Thoracic aorta (tissue), 2 donors: Measurements from ENCODE around the gene MRPL1. TPM values are rescaled to one million over a fixed set of nuclear protein-coding genes. Genes with fewer than 3 reads are reported as not detected.

Experiments used
- ATAC-seq: fragments of 150-250 bp; one replicate; pipeline ENCODE4 v1.8.0; 2017; ENCODE audit warnings: low read depth; ENCODE audit not compliant: insufficient number of reproducible peaks, low FRiP score
- DNase-seq: peaks from one replicate; pipeline ENCODE4 v3.0.0-alpha.2; 2020; ENCODE audit warnings: low spot score
- H3K27ac ChIP-seq, 2 donors: fragments of 200-600 bp; sonication (generic); 1 replicate in 1 of 2; 2 replicates in 1 of 2; pipeline ENCODE4 v1.5.1; 2016; ENCODE audit warnings: mild to moderate bottlenecking in 2 of 2, moderate library complexity in 2 of 2
- H3K27me3 ChIP-seq: fragments of 200-600 bp; sonication (generic); replicated peaks from 2 replicates; pipeline ENCODE4 v1.6.0; 2016; ENCODE audit warnings: mild to moderate bottlenecking; ENCODE audit not compliant: insufficient read depth
- H3K36me3 ChIP-seq: fragments of 200-600 bp; sonication (generic); one replicate; pipeline ENCODE4 v1.5.1; 2016
- H3K4me1 ChIP-seq, 2 donors: fragments of 200-600 bp; sonication (generic); 1 replicate in 1 of 2; 2 replicates in 1 of 2; pipeline versions ENCODE4 v1.5.1 to v1.6.0; 2016; ENCODE audit warnings: low read depth in 2 of 2, mild to moderate bottlenecking in 1 of 2; ENCODE audit not compliant: control insufficient read depth in 1 of 2
- H3K4me3 ChIP-seq: fragments of 200-600 bp; sonication (generic); 2 replicates; pipeline ENCODE4 v1.5.1; 2016; ENCODE audit warnings: mild to moderate bottlenecking
- H3K9me3 ChIP-seq: fragments of 200-600 bp; sonication (generic); 2 replicates; pipeline ENCODE4 v1.5.1; 2016
- CTCF ChIP-seq: fragments of 200-600 bp; sonication (generic); IDR thresholded peaks from one replicate; pipeline ENCODE4 v1.5.1; 2019; ENCODE audit warnings: antibody characterized with exemption
- total RNA-seq, 2 donors: library from RNA; depleted of rRNA; stranded (reverse); fragments of >200 nt; gene quantifications; one replicate each; pipeline versions ENCODE4 v1.1.0 to v1.2.3, GENCODE V29; 2016

MRPL1 gene
- total RNA-seq, 2 donors from 2014 or later, result 6.1 to 22.5 TPM

GRCh38 chr4:77922158-77923094 lies 59.8 kb downstream of the MRPL1 start:
- no peak for ATAC-seq
- H3K4me1 ChIP-seq, result peaks cover 7 to 15% of the 10 kb centered on the region in 2 donors
- H3K27ac ChIP-seq, result no peak overlapping the region
- no peaks in the 10 kb centered on the region for H3K9me3 ChIP-seq
- H3K4me3 ChIP-seq, result no peak overlapping the region
- TF ChIP-seq CTCF, result no peak
- H3K36me3 ChIP-seq, result no peaks in the 10 kb centered on the region
- DNase-seq, result no peak
- no peaks in the 10 kb centered on the region for H3K27me3 ChIP-seq

GRCh38 chr4:77927991-77928925 lies 65.6 kb downstream of the MRPL1 start:
- no peak for DNase-seq
- no peak for TF ChIP-seq CTCF
- no peaks in the 10 kb centered on the region for H3K36me3 ChIP-seq
- no peak overlapping the region for H3K27ac ChIP-seq
- H3K27me3 ChIP-seq, result no peaks in the 10 kb centered on the region
- no peaks in the 10 kb centered on the region for H3K9me3 ChIP-seq
- H3K4me3 ChIP-seq, result no peak overlapping the region
- no peak for ATAC-seq
- no peaks in the 10 kb centered on the region for H3K4me1 ChIP-seq

GRCh38 chr4:77930154-77930639 lies 67.6 kb downstream of the MRPL1 start:
- Histone ChIP-seq H3K4me3 (no peak overlapping the region), H3K27ac (no peak overlapping the region), H3K27me3 (no peaks in the 10 kb centered on the region), H3K36me3 (no peaks in the 10 kb centered on the region), H3K9me3 (no peaks in the 10 kb centered on the region), H3K4me1 (no peaks in the 10 kb centered on the region)
- DNase-seq, result no peak
- no peak for TF ChIP-seq CTCF
- ATAC-seq, result no peak

- no peak for ATAC-seq
These were observed 68.2 kb downstream of the MRPL1 start for GRCh38 chr4:77930876-77931275.

More at GRCh38 chr4:77930876-77931275, 68.2 kb downstream of the MRPL1 start:
- no peak overlapping the region for H3K4me3 ChIP-seq
- H3K27ac ChIP-seq, result no peak overlapping the region
- no peak for TF ChIP-seq CTCF
- no peaks in the 10 kb centered on the region for H3K4me1 ChIP-seq
- DNase-seq, result no peak
- no peaks in the 10 kb centered on the region for H3K9me3 ChIP-seq
- no peaks in the 10 kb centered on the region for H3K36me3 ChIP-seq
- H3K27me3 ChIP-seq, result no peaks in the 10 kb centered on the region
